HEK293 (cell line): ENCODE measurements around the gene GTSE1.

Source experiments
- HOXA7 ChIP-seq: sonication (generic); formaldehyde crosslinking; IDR thresholded peaks from 2 replicates; pipeline ENCODE4 v1.8.1; 2022; ENCODE audit warnings: missing genetic modification reagents, borderline replicate concordance
- TCF7L2 ChIP-seq: IDR thresholded peaks from 2 replicates; pipeline ENCODE4 v1.6.1; 2011; ENCODE audit warnings: low read depth, mild to moderate bottlenecking, inconsistent platforms, low read length, moderate library complexity, borderline replicate concordance
- YY1 ChIP-seq: fragments of 450-650 bp; formaldehyde crosslinking; IDR thresholded peaks from 2 replicates; pipeline ENCODE4 v1.5.1; 2018; ENCODE audit warnings: missing biosample characterization, missing genetic modification characterization
- ZBTB7A ChIP-seq: fragments of 450-650 bp; formaldehyde crosslinking; IDR thresholded peaks from 2 replicates; pipeline ENCODE4 v1.5.1; 2016; ENCODE audit warnings: low read depth, missing biosample characterization, missing genetic modification characterization
- ZNF24 ChIP-seq: fragments of 450-650 bp; formaldehyde crosslinking; IDR thresholded peaks from 2 replicates; pipeline ENCODE4 v1.5.1; 2016; ENCODE audit warnings: missing biosample characterization, missing genetic modification characterization
- ZNF311 ChIP-seq: fragments of 450-650 bp; formaldehyde crosslinking; IDR thresholded peaks from 2 replicates; pipeline ENCODE4 v1.5.1; 2017; ENCODE audit warnings: missing biosample characterization, missing genetic modification characterization, borderline replicate concordance
- ZNF510 ChIP-seq: fragments of 450-650 bp; formaldehyde crosslinking; IDR thresholded peaks from 2 replicates; pipeline ENCODE4 v1.5.1; 2018; ENCODE audit warnings: mild to moderate bottlenecking, missing genetic modification characterization, missing biosample characterization; ENCODE audit not compliant: insufficient replicate concordance
- ZNF530 ChIP-seq: fragments of 450-650 bp; formaldehyde crosslinking; IDR thresholded peaks from 2 replicates; pipeline ENCODE4 v1.5.1; 2016; ENCODE audit warnings: low read depth, missing biosample characterization, missing genetic modification characterization
- ZSCAN16 ChIP-seq: fragments of 450-650 bp; formaldehyde crosslinking; IDR thresholded peaks from 2 replicates; pipeline ENCODE4 v1.5.1; 2016; ENCODE audit warnings: missing biosample characterization, missing genetic modification characterization

- TF ChIP-seq ZSCAN16 (tag by site-specific recombination) (no peak), TCF7L2 (no peak), ZNF530 (tag by site-specific recombination) (no peak), ZNF311 (tag by site-specific recombination) (no peak), HOXA7 (CRISPR knock-in tag) (no peak), ZNF510 (tag by site-specific recombination) (no peak), ZNF24 (tag by site-specific recombination) (no peak), ZBTB7A (tag by site-specific recombination) (no peak), YY1 (tag by site-specific recombination) (no peak)
Measured at GRCh38 chr22:46355996-46356471, 59.4 kb downstream of the GTSE1 start.
